WTC11 (cell line): ENCODE results near the gene ZBTB20.

Experiments used
- ATF1 ChIP-seq: sonication (generic); formaldehyde crosslinking; IDR thresholded peaks from 2 replicates; pipeline ENCODE4 v1.8.1; 2023; ENCODE audit warnings: mild to moderate bottlenecking, moderate library complexity, missing genetic modification reagents
- CTCF ChIP-seq: fragments of 200-600 bp; IDR thresholded peaks from 2 replicates; pipeline ENCODE4 v1.8.0; 2022; ENCODE audit warnings: antibody characterized with exemption
- ESRRA ChIP-seq: sonication (generic); formaldehyde crosslinking; IDR thresholded peaks from 2 replicates; pipeline ENCODE4 v1.8.1; 2022; ENCODE audit warnings: mild to moderate bottlenecking, missing genetic modification reagents, borderline replicate concordance
- GTF2I ChIP-seq: fragments of 250-450 bp; sonication (Bioruptor Pico); conservative IDR thresholded peaks from 2 replicates; pipeline ENCODE4 v1.4.0; 2021; ENCODE audit warnings: mild to moderate bottlenecking
- USF1 ChIP-seq: sonication (generic); formaldehyde crosslinking; IDR thresholded peaks from 2 replicates; pipeline ENCODE4 v1.8.0; 2022; ENCODE audit warnings: mild to moderate bottlenecking, missing genetic modification reagents

DNA sequence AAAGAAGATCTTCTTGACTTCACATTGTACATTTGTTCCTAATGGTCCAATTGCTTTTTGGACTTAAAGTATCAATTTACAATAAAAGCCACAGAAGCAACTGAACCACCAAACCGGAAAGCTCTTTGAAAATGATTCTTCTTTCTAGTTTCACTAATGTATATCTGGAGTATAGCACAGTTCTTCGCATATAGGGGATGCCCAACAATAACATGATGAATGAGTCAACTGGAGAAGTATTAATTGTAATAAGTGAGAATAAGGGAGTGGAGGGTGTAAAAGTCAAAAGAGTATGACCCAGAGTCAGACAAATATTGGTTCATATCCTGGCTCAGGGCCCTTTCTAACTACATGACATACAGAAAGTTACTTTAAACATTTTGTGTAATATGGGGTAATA lies 425.2 kb downstream of the ZBTB20 start:
- no peak for TF ChIP-seq ATF1
- no peak for TF ChIP-seq GTF2I (CRISPR knock-in tag)
- TF ChIP-seq ESRRA (CRISPR knock-in tag) = no peak
- TF ChIP-seq USF1 (CRISPR knock-in tag) = no peak
- TF ChIP-seq CTCF = no peak
